Left forelimb (tissue), 1 donor: ENCODE results near the gene HOXA4.

ENCODE experiments used
- DNase-seq: peaks from one replicate; pipeline ENCODE4 v3.0.0-alpha.2; 2018; ENCODE audit warnings: low spot score

HOXA4 gene

DNA sequence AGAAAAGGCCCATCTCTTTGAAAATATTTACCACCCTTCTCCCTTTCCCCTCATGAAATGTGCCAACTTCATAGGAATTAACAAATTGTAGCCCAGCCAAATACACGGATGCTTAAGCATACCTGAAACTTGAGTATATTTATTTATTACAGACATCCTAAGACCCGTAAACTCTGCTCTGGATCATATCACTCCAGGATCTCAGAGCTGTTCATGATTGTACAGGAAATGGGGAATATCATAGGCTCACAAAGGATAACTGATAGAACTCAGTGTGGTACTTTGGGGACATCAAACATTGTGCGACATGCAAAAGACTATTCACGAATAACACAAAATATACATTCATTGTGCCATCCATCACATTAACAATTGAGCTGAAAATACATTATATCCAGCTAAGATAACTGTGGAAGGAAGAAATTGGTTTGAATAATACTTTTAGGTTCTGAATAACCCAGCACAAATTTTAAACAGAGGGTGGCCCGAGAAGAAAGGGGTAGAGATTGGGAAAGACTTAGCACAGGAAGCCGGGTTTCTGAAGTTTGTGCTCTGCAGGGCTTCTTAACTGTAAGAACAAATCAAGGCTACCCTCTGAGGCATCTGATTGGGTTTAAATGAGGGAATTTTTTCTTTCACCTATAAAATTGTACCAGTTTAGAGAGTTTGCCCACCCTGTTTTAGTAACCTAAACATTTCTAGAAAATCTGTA is 37.2 kb downstream of the HOXA4 start:
- no peak for DNase-seq

DNA sequence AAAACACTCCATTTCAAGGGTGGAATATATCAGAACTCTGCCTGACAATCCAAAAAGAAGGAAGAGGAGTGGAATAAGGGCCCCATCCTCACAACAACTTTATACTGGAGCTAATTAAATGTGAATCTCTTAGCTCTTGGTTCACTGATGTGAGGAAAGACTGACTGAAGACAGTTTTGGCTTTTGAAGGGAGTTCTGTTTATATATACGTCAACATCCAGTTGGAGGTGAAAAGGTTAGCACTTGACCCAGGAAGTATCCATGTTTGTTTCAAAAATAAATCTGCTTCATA is 37.8 kb downstream of the HOXA4 start:
- DNase-seq: no peak

DNA sequence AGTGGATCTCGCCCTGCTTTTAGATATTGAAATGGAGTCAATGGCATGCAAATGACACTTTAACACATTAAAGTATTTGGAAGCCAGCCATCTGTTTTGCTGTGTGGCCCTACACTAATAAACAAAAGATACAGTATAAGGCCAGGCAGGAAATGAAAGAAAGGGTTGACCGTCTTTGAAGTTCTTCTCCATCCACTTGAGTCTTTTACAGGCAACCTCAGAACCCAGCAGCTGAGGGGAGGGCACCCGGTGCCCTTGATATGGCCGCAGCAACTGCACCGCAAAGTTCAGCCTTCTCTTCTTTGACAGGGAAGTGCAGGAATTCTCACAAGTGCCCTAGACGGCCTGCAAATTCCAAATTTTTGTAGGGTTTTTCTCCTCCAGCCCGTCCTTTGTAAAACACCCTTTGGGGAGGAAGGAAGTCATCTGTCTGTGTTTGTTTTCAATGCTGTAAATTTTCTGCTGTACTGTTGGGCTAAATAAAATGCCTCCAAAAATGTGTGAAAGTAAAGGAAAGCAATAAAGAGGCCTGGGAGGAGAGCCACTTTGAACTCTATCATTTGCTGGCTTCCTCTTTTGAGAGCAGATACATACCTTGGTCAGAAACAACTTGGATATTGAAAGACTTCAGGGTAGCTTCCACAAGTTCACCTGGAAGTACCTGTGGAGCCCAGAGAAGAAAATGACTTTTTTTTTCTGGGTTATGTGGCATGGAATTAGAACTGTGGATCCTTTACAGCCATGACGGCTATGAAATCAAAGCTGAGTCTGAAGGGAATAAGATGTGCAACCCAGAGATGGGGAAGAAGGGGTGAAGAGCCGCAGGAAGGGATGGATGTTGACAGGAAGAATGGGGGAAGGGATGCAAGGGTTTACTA is 38.4 kb downstream of the HOXA4 start:
- no peak for DNase-seq

DNA sequence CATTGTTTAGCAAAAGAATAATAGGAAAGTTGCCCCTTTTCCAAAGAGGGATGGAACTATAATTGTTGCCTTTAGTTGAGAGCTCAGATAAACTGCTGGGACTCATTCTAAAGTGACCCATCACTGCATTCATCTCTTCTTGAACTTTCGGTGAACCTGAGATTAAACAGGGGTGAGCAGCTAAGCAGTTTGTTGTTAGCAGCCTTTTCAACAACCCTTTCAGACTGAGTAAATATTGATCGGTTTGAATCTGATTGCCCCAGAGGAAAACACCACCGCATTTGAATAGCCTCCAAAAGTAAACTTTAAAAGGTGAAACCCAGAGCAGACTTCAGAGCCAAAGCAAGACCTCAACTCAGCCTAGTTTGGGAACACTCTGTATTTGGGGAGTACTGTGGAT is 39.5 kb downstream of the HOXA4 start:
- no peak for DNase-seq

DNA sequence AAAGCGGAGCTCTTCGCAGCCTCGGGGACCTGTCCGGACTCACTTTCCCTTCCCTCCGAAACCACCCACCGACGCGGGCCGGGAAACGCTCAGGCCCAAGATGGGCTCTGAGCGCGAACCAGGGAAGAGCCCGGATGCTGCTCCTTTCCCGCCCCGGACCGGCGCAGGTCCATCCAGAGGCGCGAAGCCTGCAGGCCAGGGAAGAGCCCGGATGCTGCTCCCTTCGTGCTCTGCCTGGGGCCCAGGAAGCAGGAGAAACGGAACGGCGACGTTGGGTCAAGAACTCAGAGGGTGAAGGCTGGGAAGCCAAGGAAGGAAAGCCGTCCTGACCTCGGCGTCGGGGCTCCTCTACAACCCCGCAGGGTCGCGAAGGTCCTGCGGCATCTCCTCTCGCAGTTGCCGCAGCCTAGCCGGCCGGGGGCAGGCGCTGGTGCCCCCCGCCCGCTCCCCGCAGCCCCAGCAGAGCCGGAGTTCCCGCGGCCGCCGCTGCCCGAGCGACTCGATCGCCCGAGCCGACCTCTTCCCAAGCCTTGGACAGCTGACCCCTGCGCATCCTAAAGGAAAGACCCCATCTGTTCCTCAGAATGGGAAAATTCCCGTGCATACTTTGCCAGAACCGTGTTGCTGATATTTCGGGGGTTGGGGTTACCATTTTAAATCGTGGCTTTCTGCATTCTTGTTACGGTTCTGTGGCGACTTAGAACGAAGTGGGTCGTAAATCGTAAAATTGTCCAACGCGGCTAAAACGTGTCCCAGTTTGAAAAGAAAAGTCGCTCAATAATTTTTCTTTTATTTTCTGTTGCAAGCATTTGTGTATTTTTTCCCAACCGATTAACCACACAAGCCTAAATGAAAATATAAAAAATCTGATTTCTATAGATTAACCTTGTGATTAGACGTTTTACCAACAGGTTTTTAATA is 42.3 kb downstream of the HOXA4 start:
- no peak for DNase-seq

DNA sequence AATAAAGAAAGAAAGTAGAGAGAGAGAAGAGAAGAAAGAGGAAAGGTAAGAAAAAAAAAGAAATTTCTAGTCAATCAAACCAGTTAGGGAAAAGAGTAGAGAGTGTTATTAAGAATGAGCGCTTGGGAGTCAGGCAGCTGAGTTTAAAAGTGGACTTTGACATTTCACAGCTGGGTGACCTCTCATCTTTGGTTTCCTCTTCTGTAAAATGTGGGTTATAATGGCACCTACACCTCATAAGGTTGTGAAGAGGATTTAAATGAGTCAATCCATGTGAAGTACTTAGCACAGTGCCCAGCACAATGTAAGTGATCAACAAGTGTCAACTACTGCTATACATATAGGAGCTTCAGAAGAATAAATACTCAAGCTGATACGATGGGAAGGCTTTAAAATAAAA is 46.9 kb downstream of the HOXA4 start:
- DNase-seq: no peak

DNA sequence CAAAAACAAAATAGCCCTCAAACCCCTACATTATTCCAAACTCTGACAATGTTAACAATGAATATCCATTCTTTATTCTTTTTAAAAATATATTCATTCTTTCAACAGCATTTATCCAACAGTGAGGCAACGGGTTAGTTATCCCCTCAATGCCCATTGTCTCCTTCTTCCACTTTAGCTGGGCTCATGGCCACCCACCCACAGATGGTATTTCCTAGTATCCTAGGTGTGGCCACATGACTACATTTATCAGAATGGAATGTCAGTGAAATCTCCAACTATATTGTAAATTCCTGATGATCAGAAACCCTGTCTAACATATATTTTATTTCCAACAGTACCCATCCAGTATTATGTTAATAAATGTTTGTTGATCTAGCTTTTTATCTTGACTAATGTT is 48.4 kb downstream of the HOXA4 start:
- no peak for DNase-seq

DNA sequence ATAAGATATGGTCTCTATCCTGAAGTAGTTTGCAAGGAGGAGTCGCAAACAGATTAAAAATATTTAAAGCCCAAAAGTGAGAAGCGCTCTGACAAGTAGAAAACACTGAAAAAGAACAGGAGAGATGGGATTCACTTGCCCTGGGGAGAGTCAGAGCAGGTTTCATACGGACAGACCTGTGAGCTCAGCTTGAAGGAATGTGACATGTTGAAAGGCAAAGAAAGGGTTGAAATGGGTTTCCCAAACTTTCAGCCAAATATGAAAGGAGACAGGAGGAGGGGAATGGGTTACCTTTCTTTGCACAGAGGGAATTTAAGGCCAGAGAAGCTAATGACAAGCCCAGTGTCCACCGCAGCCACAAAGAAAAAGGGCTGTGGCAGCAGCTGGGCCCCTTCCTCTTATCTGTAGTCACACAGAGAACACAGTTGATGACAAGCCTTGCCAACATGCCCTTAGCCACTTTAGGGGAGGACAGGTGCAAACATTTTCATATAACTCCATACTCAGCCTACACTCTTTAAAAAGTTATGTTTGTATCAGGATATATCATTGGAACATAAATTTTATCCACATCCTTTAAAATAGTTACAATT is 49.6 kb downstream of the HOXA4 start:
- DNase-seq: no peak

DNA sequence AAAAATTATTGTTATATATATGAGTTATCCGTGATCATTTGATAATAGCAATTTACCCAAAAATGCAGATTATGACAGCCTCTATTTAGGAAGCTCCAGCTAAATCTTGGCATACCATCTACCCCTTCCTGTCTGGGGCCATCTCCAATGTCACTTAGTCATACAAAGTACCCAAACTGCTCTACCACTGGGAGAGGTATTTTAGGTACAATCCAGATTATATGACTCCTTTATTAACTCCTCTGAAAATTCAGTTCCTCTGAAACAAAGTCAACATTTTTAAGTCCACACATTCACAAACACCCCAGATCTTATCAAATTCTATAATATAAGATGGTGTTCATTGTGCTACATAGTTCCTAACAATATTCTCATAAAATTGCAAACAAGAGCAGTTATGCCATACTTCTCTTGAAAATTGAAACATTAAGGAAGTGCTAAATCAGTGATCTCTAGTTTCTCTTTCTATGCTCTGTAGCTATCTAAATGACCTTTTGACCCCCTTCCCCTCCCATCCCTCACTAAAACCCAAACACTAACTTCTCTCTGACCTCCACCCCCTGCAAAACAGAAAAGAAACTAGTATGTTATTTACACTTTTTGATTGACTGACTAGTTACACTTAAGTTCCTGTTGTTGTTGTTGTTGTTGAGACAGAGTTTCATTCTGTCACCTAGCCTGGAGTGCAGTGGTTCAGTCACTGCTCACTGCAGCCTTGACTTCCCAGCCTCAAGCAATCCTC is 51.2 kb downstream of the HOXA4 start:
- DNase-seq: no peak

DNA sequence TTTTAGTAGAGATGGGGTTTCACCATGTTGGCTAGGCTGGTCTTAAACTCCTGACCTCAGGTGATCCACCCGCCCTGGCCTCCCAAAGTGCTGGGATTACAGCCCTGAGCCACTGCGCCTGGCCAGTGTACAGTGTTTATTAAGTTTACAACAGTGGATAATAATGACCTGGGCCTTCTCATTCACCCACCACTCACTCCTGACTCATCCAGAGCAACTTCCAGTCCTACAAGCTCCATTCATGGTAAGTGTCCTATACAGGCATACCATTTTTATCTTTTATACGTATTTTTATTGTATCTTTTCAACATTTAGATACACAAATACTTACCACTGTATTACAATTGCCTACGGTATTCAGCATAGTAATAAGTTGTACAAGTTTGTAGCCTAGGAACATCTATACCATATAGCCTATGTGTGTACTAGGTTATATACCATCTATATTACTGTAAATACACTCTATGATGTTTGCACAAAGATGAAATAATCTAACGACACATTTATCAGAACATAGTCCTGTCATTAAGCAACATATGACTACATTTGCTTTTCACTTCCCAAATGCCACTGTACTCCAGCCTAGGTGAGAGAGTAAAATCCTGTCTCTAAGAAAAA is 51.8 kb downstream of the HOXA4 start:
- DNase-seq: no peak
